ENCODE measurements around the gene MYH9.
"Not testable (repeated sequence)": the region's sequence is repeated elsewhere in the genome, so short reads cannot be mapped to it uniquely, and the experiment has no call there.

The MYH9 gene

DNA sequence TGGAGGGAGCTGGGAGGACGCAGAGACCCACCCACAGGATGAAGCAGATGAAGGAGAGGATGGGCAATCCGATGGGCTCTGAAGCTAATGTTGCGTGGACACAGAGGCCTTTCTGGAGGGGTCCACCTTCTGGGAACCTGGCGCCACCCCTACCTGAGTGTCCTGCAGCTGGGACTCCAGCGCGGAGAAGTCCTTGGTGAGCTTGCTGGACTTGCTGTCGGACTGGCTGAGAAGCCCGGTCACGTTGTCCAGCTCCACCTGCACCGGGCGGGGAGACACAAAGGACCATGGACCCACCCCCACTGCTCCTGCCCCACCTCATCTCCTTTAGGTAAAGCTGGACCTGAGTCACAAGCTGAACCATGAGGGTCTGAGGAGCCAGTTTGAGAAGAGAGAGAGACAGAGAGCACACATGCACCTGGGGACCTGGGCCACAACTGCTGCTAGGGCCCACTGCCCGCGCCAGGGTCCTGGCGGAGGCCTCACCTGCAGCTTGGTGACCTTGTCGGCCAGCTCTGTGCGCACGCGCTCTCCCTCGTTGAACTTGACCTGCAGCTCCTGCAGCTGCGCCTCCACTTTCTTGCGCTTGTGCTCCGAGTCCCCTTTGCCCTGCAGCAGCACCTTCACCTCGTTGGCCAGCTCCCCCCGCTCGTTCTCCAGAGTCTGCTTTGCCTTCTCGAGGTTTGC, 94.0 kb downstream of the MYH9 start:
- FAIRE-seq = no peak
- TF ChIP-seq, protein P1, sequence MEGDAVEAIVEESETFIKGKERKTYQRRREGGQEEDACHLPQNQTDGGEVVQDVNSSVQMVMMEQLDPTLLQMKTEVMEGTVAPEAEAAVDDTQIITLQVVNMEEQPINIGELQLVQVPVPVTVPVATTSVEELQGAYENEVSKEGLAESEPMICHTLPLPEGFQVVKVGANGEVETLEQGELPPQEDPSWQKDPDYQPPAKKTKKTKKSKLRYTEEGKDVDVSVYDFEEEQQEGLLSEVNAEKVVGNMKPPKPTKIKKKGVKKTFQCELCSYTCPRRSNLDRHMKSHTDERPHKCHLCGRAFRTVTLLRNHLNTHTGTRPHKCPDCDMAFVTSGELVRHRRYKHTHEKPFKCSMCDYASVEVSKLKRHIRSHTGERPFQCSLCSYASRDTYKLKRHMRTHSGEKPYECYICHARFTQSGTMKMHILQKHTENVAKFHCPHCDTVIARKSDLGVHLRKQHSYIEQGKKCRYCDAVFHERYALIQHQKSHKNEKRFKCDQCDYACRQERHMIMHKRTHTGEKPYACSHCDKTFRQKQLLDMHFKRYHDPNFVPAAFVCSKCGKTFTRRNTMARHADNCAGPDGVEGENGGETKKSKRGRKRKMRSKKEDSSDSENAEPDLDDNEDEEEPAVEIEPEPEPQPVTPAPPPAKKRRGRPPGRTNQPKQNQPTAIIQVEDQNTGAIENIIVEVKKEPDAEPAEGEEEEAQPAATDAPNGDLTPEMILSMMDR (IDR thresholded peaks at IDR 0.05; ENCODE audit: insufficient read depth, missing control alignments) = no peak
- no peak for DNase-seq (ENCODE audit: insufficient read length, low spot score)

DNA sequence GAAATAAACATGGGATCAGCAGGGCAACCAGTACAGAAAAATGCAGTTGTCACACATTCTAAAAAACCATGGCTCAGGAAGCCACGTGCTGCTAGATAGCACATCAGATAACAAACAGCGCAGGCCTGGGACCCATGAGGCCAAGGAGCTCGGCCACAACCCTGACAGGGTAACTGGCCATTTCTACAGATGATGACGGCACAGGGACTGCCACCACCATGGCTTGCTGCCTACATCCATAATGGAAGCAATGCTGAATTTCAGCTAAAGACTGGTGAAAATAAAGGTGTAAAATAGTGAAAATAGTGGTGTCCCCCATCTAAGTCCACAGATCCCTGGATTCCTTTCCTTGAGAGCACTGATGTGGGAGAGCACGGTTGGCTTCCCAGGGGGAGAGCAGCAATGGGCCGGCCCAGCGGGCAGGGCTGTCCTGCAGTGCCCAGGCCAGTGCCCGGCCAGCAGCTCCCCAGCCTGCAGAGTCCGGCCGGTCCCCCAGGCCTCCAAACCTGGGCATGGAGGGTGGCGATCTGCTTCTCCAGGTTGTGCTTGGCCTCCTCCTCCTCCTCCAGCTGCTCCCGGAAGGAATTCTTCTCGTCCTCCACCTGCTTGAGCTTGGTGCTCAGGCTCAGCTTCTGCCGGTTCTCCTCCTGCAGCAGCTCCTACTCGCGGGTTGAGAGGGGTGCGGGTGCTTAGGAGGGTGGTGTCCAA, 94.8 kb downstream of the MYH9 start:
- no peak for DNase-seq (ENCODE audit: insufficient read length, low spot score)
- FAIRE-seq = no peak

DNA sequence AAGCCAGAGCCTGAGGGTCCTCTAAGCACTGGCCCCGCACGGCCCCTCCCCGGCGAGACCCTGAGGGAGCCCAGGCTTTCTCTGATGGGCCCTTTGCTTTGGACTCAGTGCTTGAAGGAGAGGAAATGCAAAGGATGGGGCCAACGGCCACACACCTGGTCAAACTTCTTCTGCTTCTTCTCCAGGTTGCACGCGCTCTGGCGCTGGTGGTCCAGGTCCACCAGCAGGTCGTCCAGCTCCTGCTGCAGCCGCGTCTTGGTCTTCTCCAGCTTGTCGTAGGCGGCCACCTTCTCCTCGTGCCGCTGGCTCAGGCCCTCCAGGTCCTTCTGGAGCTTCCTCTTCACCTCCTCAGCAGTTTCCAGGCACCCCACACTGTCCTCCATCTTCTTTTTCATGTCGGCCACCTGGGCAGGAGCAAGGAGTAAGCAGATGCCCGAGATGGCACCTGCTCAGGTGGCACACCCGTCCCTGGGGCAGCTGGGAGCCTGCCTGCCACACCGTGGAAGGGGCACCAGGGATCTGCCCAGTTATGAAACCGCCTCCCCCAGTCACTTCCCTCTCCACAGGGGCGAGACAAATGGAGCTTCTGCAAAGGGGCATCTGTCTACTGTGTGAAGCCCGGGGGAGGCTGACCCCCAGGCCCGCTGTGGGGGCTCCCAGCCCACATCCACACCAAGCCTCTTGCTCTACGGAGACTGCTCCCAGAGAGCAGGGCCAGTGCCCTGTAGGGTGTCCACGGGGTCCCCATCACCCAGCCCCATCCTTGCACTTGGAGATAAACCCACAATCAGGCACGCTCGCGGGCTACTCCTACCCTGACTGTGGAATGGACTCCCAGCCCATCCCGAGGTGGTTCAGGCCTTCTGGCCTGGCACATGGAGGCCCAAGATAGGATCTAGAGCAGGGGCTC, 95.7 kb downstream of the MYH9 start:
- TF ChIP-seq, protein P1 (IDR thresholded peaks at IDR 0.05; ENCODE audit: insufficient read depth, missing control alignments) = no peak
- FAIRE-seq (no peak), DNase-seq (ENCODE audit: insufficient read length, low spot score) (no peak)

More for the DNA sequence above, 94.8 kb downstream of the MYH9 start:
- TF ChIP-seq, protein P1 (IDR thresholded peaks at IDR 0.05; ENCODE audit: insufficient read depth, missing control alignments) = no peak

DNA sequence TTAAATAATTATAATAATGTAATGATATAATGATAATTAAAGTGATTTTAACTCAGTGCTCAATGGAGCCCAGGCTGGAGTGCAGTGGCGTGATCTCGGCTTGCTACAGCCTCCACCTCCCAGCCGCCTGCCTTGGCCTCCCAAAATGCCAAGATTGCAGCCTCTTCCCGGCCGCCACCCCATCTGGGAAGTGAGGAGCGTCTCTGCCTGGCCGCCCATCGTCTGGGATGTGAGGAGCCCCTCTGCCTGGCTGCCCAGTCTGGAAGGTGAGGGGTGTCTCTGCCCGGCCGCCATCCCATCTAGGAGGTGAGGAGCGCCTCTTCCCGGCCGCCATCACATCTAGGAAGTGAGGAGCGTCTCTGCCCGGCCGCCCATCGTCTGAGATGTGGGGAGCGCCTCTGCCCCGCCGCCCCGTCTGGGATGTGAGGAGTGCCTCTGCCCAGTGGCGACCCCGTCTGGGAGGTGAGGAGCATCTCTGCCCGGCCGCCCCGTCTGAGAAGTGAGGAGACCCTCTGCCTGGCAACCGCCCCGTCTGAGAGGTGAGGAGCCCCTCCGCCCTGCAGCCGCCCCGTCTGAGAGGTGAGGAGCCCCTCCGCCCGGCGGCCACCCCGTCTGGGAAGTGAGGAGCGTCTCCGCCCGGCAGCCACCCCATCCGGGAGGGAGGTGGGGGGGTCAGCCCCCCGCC, 97.2 kb downstream of the MYH9 start:
- not testable (repeated sequence) for DNase-seq (ENCODE audit: insufficient read length, low spot score); FAIRE-seq

DNA sequence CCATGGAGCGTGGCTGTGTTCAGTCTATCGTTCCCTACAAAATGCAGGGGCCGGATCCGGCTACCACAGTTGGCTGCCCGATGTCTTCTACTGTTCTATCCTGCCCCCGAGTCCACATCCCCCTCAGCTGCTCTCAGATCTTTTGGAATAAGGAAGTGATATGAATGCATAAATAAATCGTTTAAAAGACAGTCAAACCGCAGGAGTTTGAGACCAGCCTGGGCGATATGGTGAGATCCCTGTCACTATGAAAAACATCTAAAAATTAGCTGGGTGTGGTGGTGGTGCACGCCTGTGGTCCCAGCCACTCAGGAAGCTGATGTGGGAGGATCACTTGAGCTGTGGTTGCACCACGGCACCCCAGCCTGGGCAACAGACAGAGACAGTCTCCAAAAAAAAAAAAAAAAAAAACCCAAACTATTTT, 97.8 kb downstream of the MYH9 start:
- not testable (repeated sequence) for FAIRE-seq; DNase-seq (ENCODE audit: insufficient read length, low spot score)

DNA sequence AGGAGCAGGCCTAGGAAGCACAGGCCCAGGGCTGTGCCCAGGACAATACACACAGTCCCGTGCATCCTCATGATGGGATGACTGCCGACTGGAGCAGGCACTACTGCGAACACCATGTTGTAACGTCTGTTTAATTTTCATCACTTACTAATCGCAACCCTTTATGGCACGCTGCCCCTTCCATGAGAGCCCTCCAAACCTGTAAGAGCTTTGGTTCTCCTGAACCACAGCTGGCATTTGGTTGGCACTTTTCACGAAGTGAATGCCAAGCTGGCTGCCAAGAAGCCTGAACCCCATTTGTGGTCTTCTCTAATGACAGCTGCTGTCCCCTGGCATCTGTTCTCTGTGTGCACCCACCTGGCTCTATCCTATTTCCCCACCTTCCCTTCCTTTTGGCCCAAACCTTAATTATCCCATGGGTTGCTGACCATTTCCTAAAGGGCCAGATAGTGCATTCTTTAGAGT, 98.3 kb downstream of the MYH9 start:
- DNase-seq (ENCODE audit: insufficient read length, low spot score) = no peak
- FAIRE-seq = no peak
- TF ChIP-seq, protein P1 (IDR thresholded peaks at IDR 0.05; ENCODE audit: insufficient read depth, missing control alignments) = no peak

DNA sequence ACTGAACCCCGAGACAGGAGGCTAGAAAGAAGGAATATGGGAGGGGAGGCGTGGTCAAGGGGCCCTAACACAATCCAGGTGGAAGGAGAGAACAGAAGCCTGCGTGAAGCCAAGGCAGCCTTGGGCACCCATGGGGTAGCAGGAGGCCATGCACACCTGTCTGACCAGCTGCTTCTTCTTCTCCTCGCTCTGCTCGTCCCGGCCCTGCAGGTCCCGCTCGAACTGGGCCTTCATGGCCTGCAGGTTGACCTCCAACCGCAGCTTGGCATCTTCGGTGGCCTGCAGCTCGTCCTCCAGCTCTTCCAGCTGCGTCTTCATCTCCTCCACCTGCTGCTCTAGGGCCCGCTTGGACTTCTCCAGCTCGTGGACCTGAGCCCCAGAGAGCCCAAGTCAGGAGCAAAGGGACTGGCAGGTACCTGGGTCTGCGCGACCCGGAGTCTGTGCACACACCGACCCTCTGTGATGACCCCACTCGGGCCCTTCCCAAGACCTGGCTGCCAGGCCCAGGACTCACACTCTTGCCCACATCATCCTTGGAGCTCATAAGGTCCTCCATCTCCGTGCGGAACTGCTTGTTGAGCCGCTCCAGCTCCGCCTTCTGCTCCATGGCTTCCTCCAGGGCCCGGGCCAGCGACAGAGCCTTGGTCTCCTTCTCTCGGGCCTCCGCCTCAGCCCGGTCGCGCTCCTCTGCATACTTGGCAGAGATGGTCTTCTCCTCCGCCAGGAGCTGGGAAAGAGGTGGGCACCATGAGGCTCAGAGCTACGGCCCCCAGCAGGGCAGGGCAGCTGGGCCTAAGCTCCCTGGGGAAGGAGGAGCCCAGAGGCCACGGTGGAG, 99.0 kb downstream of the MYH9 start:
- FAIRE-seq (no peak), DNase-seq (ENCODE audit: insufficient read length, low spot score) (no peak)
- TF ChIP-seq, protein P1 (IDR thresholded peaks at IDR 0.05; ENCODE audit: insufficient read depth, missing control alignments) = no peak
